HG03457 (cell line): ENCODE results near the gene TTLL4.
A peak's percentile ranks its signal among the peaks of the same experiment; 100 is the strongest.
"Not testable (repeated sequence)": the region's sequence is repeated elsewhere in the genome, so short reads cannot be mapped to it uniquely, and the experiment has no call there.

Experiments used
- ATAC-seq: cut with Tn5 transposase; IDR thresholded peaks from one replicate; pipeline ENCODE4 v1.9.1; 2021; ENCODE audit warnings: moderate number of reproducible peaks; ENCODE audit not compliant: unreplicated experiment

The TTLL4 gene

GRCh38 chr2:218710687-218711549, at the start of gene TTLL4:
Gene TTLL4 (plus strand): TSS chr2:218710835. CDS start chr2:218737677, 26,842 bp downstream.
- peak; percentile 76 for ATAC-seq

- ATAC-seq, result no peak
These were observed 48.3 kb upstream of the TTLL4 start for GRCh38 chr2:218662377-218662776.

- no peak for ATAC-seq
These were observed 47.8 kb upstream of the TTLL4 start for GRCh38 chr2:218662827-218663226.

- ATAC-seq, result no peak
These were observed 46.7 kb upstream of the TTLL4 start for GRCh38 chr2:218663901-218664300.

- no peak for ATAC-seq
These were observed 46.0 kb upstream of the TTLL4 start for GRCh38 chr2:218664653-218665052.

GRCh38 chr2:218671097-218671653, 39.5 kb upstream of the TTLL4 start:
- ATAC-seq, result no peak

- ATAC-seq, result peak; percentile 95
These were observed 38.7 kb upstream of the TTLL4 start, which contains the start of the genes RNF25 and STK36 for GRCh38 chr2:218671654-218672566. Gene RNF25 (minus strand): TSS chr2:218672002. CDS start chr2:218671970, 32 bp downstream. Gene STK36 (plus strand): TSS chr2:218672086. CDS start chr2:218672830, 744 bp downstream.

GRCh38 chr2:218679119-218679518, 31.5 kb upstream of the TTLL4 start:
- no peak for ATAC-seq

- no peak for ATAC-seq
These were observed 30.6 kb upstream of the TTLL4 start for GRCh38 chr2:218680061-218680460.

GRCh38 chr2:218687400-218688060, 23.1 kb upstream of the TTLL4 start:
- not testable (repeated sequence) for ATAC-seq

GRCh38 chr2:218691234-218691633, 19.4 kb upstream of the TTLL4 start:
- no peak for ATAC-seq

- ATAC-seq, result no peak
These were observed 16.1 kb upstream of the TTLL4 start for GRCh38 chr2:218694405-218695145.

GRCh38 chr2:218698885-218699284, 11.8 kb upstream of the TTLL4 start:
- ATAC-seq, result no peak

GRCh38 chr2:218701806-218702205, 8.8 kb upstream of the TTLL4 start:
- ATAC-seq, result no peak

GRCh38 chr2:218703341-218703740, 7.3 kb upstream of the TTLL4 start:
- no peak for ATAC-seq

GRCh38 chr2:218708086-218708485, 2.5 kb upstream of the TTLL4 start:
- no peak for ATAC-seq

- ATAC-seq, result no peak
These were observed 727 bp upstream of the TTLL4 start for GRCh38 chr2:218709908-218710307.

GRCh38 chr2:218710334-218710686, 325 bp upstream of the TTLL4 start:
- ATAC-seq, result no peak

- ATAC-seq, result no peak
These were observed 905 bp downstream of the TTLL4 start for GRCh38 chr2:218711550-218711929.

GRCh38 chr2:218713922-218714321, 3.3 kb downstream of the TTLL4 start:
- no peak for ATAC-seq
